Skeletal muscle satellite cell (primary cell): ENCODE results near the gene FAM167B.

ENCODE experiments used
- H3K27me3 ChIP-seq: 2 replicates; pipeline ENCODE4 v1.7.0; 2013; ENCODE audit warnings: low read length; ENCODE audit not compliant: control insufficient read depth, insufficient read depth
- H3K36me3 ChIP-seq: 2 replicates; pipeline ENCODE4 v1.7.0; 2013; ENCODE audit warnings: mild to moderate bottlenecking, control low read depth, low read length; ENCODE audit not compliant: insufficient read depth
- H3K4me1 ChIP-seq: 2 replicates; pipeline ENCODE4 v1.7.0; 2013; ENCODE audit warnings: low read length; ENCODE audit not compliant: control insufficient read depth, insufficient read depth
- H3K4me2 ChIP-seq: 2 replicates; pipeline ENCODE4 v1.7.0; 2013; ENCODE audit warnings: mild to moderate bottlenecking, low read length
- H3K4me3 ChIP-seq: 2 replicates; pipeline ENCODE4 v1.7.0; 2013; ENCODE audit warnings: low read length
- H3K9ac ChIP-seq: 2 replicates; pipeline ENCODE4 v1.7.0; 2013; ENCODE audit warnings: mild to moderate bottlenecking, low read depth, low read length, moderate library complexity
- H3K9me3 ChIP-seq: replicated peaks from 2 replicates; pipeline ENCODE4 v1.7.0; 2013; ENCODE audit warnings: mild to moderate bottlenecking, control low read depth, low read length

FAM167B gene

DNA sequence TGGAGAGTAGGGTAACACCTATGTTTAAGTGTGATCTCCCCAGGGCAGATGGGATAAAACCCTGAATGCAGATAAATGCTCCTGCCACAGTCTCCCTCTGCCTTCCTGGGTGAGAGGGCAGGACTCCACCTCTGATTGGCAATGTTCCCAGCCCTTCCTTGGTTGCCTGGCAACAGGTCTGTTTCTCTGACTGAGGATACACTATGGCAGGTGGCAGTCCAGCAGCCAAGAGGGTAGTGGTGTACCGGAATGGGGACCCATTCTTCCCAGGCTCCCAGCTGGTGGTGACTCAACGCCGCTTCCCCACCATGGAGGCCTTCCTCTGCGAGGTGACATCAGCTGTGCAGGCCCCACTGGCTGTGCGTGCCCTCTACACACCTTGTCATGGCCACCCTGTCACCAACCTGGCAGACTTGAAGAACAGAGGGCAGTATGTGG, 38.1 kb upstream of the FAM167B start, which contains the start of gene DCDC2B:
Gene DCDC2B, plus strand, starts transcription at position 199 of the 438 bp plus-strand sequence. Its CDS starts 5 bp downstream, at position 204.
- Histone ChIP-seq H3K4me1 (peaks cover 11% of the 10 kb centered on the region), H3K36me3 (peaks cover 7% of the 10 kb centered on the region), H3K9me3 (no peaks in the 10 kb centered on the region), H3K9ac (no peak within 1 kb of the TSS), H3K4me3 (no peak within 1 kb of the TSS), H3K4me2 (no peak within 1 kb of the TSS), H3K27me3 (no peaks in the 10 kb centered on the region)

DNA sequence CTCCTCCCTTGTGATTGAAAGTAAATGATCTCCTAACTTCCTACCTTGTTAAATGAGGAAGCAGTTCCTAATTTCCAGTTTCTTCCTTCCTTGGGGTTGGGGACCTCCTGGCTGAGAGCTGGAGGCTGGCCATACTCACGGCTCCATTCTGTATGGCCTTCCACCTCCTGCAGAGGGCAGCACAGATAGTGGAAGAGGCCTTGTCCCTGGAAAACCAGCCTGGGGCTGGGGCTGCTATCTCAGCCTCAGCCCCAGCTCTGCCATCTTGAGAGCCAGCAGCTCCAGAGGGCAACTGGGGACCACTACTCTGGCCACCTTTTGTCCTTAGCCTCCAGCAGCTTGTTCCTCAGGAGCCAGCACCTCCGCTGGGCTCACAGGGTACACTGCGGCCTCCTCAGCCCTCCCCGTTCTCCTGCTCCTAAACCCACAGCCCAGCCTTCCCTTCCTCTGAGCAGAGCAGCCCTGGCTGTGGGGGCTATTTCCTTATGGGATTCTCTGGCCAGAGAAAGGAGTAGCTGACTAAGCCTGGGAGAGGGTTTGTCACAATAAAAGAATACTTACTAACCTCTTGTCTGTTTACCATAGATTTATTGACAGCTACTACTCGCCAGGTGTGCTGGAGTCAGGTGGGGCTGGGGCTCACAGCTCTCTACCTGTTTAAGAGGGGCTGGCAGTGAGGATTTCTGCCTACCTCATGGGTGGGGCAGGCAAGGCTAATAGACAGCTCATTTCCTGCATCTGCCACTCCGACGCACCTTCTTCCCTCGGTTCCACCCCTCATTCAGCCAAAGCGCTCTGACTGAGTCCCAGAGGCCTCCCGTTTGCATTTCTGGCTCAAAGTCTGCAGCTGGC, 31.2 kb upstream of the FAM167B start:
- H3K4me3 ChIP-seq = no peak overlapping the region
- H3K4me1 ChIP-seq = peaks cover 7% of the 10 kb centered on the region
- H3K4me2 ChIP-seq = no peak overlapping the region
- H3K36me3 ChIP-seq = peaks cover 35% of the 10 kb centered on the region
- no peaks in the 10 kb centered on the region for H3K9me3 ChIP-seq
- H3K27me3 ChIP-seq = no peaks in the 10 kb centered on the region
- no peak overlapping the region for H3K9ac ChIP-seq

DNA sequence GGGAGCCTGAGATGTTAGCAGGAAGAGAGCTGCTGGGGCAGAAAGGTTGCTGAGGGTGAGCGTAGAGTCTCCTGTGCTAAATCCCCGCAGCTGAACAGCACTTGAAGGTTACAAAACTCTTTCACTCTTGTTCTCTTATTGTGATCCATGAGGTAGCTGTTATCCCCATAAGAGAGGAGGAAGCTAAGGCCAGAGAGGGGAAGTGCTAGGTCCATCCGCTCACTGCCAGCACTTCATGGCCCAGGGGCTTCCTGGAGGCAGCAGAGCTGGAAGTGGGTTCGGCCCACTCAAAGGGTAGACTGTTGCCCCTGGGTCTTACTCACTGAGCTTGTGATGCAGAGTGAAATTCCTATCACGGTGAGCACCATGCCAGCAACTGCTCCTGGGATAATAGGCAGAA, 30.5 kb upstream of the FAM167B start:
- peaks cover 35% of the 10 kb centered on the region for H3K36me3 ChIP-seq
- no peak overlapping the region for H3K4me2 ChIP-seq
- peaks cover 14% of the 10 kb centered on the region for H3K4me1 ChIP-seq
- H3K4me3 ChIP-seq = no peak overlapping the region
- H3K27me3 ChIP-seq = no peaks in the 10 kb centered on the region
- H3K9me3 ChIP-seq = no peaks in the 10 kb centered on the region
- no peak overlapping the region for H3K9ac ChIP-seq

DNA sequence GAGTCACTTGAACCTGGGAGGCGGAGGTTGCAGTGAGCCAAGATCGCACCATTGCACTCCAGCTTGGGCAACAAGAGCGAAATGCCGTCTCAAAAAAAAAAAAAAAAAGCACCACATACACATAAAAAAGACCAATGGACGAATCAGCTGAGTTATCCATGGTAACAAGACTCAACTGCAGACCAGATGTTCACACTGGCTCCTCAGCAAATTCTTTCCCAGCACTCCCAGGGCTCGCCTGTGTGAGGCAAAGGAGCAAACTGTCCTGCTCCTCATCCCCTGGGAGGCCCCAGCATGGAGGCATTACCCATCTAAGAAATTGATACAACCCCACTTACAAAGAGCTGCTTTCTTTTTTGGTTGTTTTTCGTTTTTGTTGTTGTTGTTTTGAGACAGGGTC, 28.0 kb upstream of the FAM167B start:
- Histone ChIP-seq H3K4me2 (no peak overlapping the region), H3K27me3 (no peaks in the 10 kb centered on the region), H3K4me1 (peaks cover 26% of the 10 kb centered on the region), H3K9me3 (no peaks in the 10 kb centered on the region), H3K4me3 (no peak overlapping the region), H3K36me3 (peaks cover 35% of the 10 kb centered on the region), H3K9ac (no peak overlapping the region)

DNA sequence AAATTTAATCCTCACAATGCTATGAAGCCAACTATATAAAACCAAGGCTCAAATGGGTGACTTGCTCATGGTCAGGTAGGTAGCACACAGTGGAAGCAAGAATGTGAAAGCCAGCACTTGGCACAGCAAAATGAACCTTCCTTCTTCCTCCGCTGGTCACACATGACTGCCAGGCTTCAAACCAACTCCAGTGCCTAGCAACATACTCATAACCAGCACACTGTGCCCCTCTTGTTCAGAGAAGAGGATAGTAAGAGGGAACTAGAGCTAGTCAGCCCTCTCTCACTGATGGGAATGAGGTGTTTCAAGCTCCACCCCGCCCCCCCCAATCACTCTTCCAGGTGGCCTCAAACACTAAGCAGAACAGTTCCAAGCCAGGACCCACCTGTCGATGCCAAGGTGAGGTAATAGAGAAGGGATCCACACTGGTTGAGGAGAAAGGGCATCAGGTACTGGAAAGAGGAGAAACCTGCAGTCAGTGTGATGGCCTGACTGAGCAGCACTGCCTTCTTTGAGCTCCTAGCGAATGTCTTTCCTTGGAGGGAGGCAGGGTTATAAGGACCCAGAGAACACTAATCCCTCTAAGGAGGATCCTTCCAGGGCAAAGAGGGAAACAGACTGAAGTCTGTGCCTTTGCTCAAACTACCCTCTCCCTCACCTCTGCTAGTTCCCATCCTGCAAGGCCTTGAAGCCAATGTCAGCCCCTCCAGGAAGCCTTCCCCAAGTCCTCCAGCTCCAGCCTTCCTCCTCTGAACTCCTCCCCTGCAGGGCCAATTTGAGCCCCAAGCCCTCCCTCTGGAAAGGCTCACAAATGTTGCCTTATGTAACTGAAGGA, 26.1 kb upstream of the FAM167B start:
- Histone ChIP-seq H3K9me3 (no peaks in the 10 kb centered on the region), H3K4me3 (peak overlapping the region; percentile 88), H3K36me3 (peaks cover 31% of the 10 kb centered on the region), H3K4me1 (peaks cover 27% of the 10 kb centered on the region), H3K9ac (peak overlapping the region; percentile 99), H3K27me3 (no peaks in the 10 kb centered on the region), H3K4me2 (peak overlapping the region; percentile 96)

DNA sequence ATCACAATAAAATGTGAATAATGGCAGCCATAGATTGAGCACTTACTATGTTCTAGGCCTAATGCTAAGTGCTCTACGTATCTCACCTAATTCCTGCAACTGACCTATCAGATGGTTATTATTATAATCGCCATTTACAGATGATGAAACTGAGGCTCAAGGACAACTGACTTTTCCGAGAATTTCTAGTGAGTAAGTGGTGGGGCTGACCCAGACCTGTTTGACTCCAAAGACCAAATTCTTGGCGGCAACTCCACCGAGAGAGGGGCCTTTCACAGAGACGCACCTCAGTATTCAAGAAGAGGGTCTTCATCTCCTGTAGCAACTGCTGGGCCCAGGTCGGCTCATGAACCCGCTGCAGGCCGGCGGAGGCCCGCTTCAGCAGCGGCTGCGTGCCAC, 25.4 kb upstream of the FAM167B start:
- H3K4me1 ChIP-seq = peaks cover 27% of the 10 kb centered on the region
- peaks cover 29% of the 10 kb centered on the region for H3K36me3 ChIP-seq
- H3K9me3 ChIP-seq = no peaks in the 10 kb centered on the region
- peak overlapping the region; percentile 99 for H3K9ac ChIP-seq
- peak overlapping the region; percentile 96 for H3K4me2 ChIP-seq
- H3K4me3 ChIP-seq = peak overlapping the region; percentile 88
- no peaks in the 10 kb centered on the region for H3K27me3 ChIP-seq

DNA sequence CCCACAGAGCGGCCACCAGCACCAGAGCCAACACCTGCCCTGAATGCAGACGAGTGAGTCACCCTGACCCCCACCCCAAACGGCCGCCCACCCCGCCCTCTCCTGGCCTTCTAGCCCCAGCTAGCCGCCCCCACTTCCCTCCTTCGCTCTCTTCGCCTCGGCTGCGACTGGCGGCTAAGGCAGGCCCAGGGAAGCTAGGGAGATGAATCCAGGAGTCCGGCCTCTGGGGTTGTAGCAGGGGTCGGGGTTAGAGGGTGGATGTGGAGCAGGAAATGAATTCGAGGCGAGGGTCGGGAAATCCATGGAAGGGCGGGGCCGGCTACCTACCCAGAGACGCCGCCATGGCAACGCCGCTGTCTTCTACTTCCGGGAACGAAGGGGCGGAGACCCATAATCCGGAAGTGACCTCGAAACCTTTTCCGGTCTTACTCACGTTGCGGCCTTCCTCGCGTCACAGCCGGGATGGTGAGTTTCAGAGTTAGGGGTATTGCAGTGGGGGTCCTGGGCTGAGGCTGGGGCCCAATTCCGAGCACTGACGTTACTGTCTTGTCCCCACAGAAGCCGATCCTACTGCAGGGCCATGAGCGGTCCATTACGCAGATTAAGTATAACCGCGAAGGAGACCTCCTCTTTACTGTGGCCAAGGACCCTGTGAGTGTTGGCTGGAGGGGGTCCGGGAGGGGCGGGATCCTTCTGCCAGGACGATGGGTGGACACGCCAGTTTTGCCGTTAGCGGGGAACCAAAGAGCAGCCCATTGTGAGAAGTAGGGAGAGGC, 24.9 kb upstream of the FAM167B start, which contains the start of the genes EIF3I and TMEM234:
Gene EIF3I, plus strand, starts transcription at position 428 of the 776 bp plus-strand sequence. Its CDS starts 35 bp downstream, at position 463.
Gene TMEM234, minus strand, starts transcription at position 374 of the 776 bp plus-strand sequence. Its CDS starts 31 bp downstream, at position 343.
- Histone ChIP-seq H3K4me2 (peak within 1 kb of the TSS; percentile 96), H3K9ac (peak within 1 kb of the TSS; percentile 99), H3K4me3 (peak within 1 kb of the TSS; percentile 88), H3K27me3 (no peaks in the 10 kb centered on the region), H3K36me3 (peaks cover 25% of the 10 kb centered on the region), H3K9me3 (no peaks in the 10 kb centered on the region), H3K4me1 (peaks cover 27% of the 10 kb centered on the region)

DNA sequence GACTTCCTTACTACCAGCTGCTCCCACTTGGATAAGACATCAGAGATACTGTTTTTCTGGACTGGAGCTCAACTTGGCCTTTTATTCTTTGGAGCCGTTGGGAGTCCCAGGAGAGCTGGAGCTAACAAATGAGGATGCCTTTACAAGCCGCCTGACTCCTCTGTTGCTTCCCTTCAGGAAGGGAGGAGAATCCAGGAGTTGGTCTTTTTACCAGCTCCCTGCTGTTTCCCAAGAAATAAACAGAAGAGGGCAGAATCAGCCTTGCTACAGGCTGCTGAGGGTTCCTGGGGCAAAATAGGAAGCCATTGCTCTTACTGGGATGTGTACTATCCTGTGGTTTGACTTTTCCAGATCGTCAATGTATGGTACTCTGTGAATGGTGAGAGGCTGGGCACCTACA, 23.3 kb upstream of the FAM167B start:
- H3K4me1 ChIP-seq = peaks cover 27% of the 10 kb centered on the region
- H3K4me3 ChIP-seq = peak overlapping the region; percentile 7
- peak overlapping the region; percentile 96 for H3K4me2 ChIP-seq
- peak overlapping the region; percentile 99 for H3K9ac ChIP-seq
- peaks cover 36% of the 10 kb centered on the region for H3K36me3 ChIP-seq
- no peaks in the 10 kb centered on the region for H3K9me3 ChIP-seq
- no peaks in the 10 kb centered on the region for H3K27me3 ChIP-seq

DNA sequence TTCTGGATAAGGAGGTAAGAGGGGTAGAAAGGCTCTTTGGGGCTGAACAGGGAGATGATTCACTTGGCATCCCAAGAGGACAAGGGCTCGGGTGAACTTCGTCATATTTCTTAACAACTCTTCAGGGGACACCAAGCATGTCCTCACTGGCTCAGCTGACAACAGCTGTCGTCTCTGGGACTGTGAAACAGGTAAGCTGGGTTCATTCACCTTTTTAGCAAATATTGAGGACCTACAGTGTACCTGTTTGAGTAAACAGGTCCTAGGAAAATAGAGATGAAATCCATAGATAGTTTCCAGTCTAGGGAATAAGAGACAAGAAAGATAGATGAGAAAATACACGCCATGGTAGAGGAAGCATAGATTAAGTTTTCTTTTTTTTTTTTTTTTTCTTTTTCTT, 22.7 kb upstream of the FAM167B start:
- H3K4me2 ChIP-seq = peak overlapping the region; percentile 96
- peaks cover 40% of the 10 kb centered on the region for H3K36me3 ChIP-seq
- H3K4me1 ChIP-seq = peaks cover 27% of the 10 kb centered on the region
- H3K4me3 ChIP-seq = no peak overlapping the region
- H3K9me3 ChIP-seq = no peaks in the 10 kb centered on the region
- H3K27me3 ChIP-seq = no peaks in the 10 kb centered on the region
- H3K9ac ChIP-seq = peak overlapping the region; percentile 99

DNA sequence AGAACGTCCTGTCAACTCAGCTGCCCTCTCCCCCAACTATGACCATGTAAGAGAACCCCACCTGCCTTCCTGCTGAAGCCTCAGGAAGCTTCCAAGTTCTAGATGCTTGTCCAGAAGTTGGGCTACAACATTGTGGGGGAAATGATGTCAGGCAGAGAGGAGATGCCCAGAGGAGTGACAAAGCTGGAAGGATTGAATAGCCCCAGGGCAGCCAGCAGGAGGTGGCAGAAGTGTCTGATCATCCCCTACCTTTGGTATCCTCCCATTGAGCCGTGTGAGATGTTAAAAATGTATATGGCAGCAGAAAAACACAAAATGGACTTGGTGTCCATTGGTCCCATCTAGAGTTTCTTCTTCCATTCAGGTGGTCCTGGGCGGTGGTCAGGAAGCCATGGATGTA, 18.3 kb upstream of the FAM167B start:
- H3K4me3 ChIP-seq = no peak overlapping the region
- no peaks in the 10 kb centered on the region for H3K27me3 ChIP-seq
- no peaks in the 10 kb centered on the region for H3K9me3 ChIP-seq
- H3K4me1 ChIP-seq = peaks cover 3% of the 10 kb centered on the region
- H3K36me3 ChIP-seq = peaks cover 52% of the 10 kb centered on the region
- no peak overlapping the region for H3K4me2 ChIP-seq
- no peak overlapping the region for H3K9ac ChIP-seq
